ENCODE data around the gene AUTS2. TPM values are rescaled to one million over a fixed set of nuclear protein-coding genes. Genes with fewer than 3 reads are reported as not detected.

Gene AUTS2
- total RNA-seq, 1 experiment from 2014 or later, result 256 TPM

DNA sequence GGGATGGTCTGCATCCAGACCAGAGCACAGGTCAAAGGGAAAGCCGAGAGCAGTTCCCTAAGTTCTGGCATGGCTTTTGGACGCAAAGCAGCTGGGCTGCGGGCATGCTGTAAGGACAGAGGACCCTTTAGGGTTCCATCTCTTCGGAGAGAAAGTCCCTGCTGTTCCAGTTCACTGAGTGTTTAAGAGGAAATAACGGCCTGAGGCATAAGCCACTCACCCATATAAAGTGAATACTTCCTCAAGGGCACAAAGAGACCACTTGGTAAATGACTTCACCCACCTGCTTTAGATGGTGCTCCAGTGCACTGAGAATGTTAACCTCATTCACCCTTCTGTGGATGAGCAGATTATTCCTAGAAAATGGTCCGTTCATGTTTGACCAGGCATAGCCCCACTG lies 946.9 kb downstream of the AUTS2 start:
- H3K79me2 ChIP-seq (ENCODE audit: insufficient read depth, low read length), result no peaks in the 10 kb centered on the region
- H2BK12ac ChIP-seq (ENCODE audit: insufficient read length, low read depth, low read length), result no peak overlapping the region
- no peaks in the 10 kb centered on the region for H4K20me1 ChIP-seq (ENCODE audit: control insufficient read depth, insufficient read depth, insufficient read length)
- Mint-ChIP-seq H3K27ac (no peak overlapping the region), H3K36me3 (ENCODE audit: insufficient read depth in 1 of 3, low read depth in 3 of 3) (peaks cover 0 to 11% (median 2%) of the 10 kb centered on the region in 3 experiments; a peak in 3 of 7 replicates), H3K4me1 (peaks cover 13 to 16% of the 10 kb centered on the region in 2 experiments), H3K9me3 (peaks cover 14 to 15% of the 10 kb centered on the region in 2 experiments; a peak in 4 of 5 replicates), H3K4me3 (no peak overlapping the region), H3K27me3 (ENCODE audit: low read depth) (no peaks in the 10 kb centered on the region)
- no peak overlapping the region for H2BK20ac ChIP-seq (ENCODE audit: low read depth, low read length, poor library complexity, severe bottlenecking)
- no peak overlapping the region for H4K8ac ChIP-seq (replicated peaks; ENCODE audit: insufficient read length, low read depth, low read length)
- H2AK5ac ChIP-seq (ENCODE audit: insufficient read length, low read length), result no peak overlapping the region
- no peaks in the 10 kb centered on the region for H3K23me2 ChIP-seq (ENCODE audit: insufficient read length, low read depth, low read length, poor library complexity, severe bottlenecking)
- no peak overlapping the region for H3K56ac ChIP-seq (ENCODE audit: insufficient read length, low read depth, low read length)
- H4K5ac ChIP-seq (ENCODE audit: insufficient read length, low read depth, low read length), result no peak overlapping the region
- no peak overlapping the region for H2BK120ac ChIP-seq (ENCODE audit: low read depth, low read length, poor library complexity, severe bottlenecking)
- DNase-seq, result no peak
- TF ChIP-seq, protein P1, sequence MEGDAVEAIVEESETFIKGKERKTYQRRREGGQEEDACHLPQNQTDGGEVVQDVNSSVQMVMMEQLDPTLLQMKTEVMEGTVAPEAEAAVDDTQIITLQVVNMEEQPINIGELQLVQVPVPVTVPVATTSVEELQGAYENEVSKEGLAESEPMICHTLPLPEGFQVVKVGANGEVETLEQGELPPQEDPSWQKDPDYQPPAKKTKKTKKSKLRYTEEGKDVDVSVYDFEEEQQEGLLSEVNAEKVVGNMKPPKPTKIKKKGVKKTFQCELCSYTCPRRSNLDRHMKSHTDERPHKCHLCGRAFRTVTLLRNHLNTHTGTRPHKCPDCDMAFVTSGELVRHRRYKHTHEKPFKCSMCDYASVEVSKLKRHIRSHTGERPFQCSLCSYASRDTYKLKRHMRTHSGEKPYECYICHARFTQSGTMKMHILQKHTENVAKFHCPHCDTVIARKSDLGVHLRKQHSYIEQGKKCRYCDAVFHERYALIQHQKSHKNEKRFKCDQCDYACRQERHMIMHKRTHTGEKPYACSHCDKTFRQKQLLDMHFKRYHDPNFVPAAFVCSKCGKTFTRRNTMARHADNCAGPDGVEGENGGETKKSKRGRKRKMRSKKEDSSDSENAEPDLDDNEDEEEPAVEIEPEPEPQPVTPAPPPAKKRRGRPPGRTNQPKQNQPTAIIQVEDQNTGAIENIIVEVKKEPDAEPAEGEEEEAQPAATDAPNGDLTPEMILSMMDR (conservative IDR thresholded peaks at IDR 0.05), result no peak
- no peaks in the 10 kb centered on the region for H3K27me3 ChIP-seq (ENCODE audit: insufficient read depth, low read length)
- no peaks in the 10 kb centered on the region for H3K9me3 ChIP-seq (ENCODE audit: control insufficient read depth, low read depth, low read length)
- H2BK15ac ChIP-seq (ENCODE audit: low read depth, low read length), result no peak overlapping the region
- no peak overlapping the region for H3K18ac ChIP-seq (ENCODE audit: insufficient read length, low read depth, low read length)
- H3K27ac ChIP-seq (ENCODE audit: insufficient read length, low read depth, low read length), result no peak overlapping the region
- no CpG with 5 or more reads among the region's 6 CpGs for WGBS (ENCODE audit: extremely low coverage, insufficient read length, low lambda C conversion rate)
- H3K4ac ChIP-seq (ENCODE audit: low read depth, low read length), result no peak overlapping the region
- no peak overlapping the region for H2BK5ac ChIP-seq (ENCODE audit: insufficient read length, low read length)
- no peak overlapping the region for H2AFZ ChIP-seq (ENCODE audit: low read length)
- H3K4me2 ChIP-seq (ENCODE audit: insufficient read depth, insufficient read length, low read length), result no peak overlapping the region
- no peak overlapping the region for H3K9ac ChIP-seq (ENCODE audit: extremely low read depth, insufficient read length, low read length)
- H3K14ac ChIP-seq (ENCODE audit: insufficient read depth, low read length), result no peak overlapping the region
- peaks cover 3% of the 10 kb centered on the region; the same call in 1 of the 2 replicates for H3K4me1 ChIP-seq (ENCODE audit: insufficient read depth, low read length)
- no peaks in the 10 kb centered on the region for H3K79me1 ChIP-seq (ENCODE audit: insufficient read depth, low read depth, low read length, poor library complexity, severe bottlenecking)
- H3K23ac ChIP-seq (ENCODE audit: insufficient read length, low read depth, low read length), result no peak overlapping the region
- no peak overlapping the region for H3T11ph ChIP-seq (ENCODE audit: low read length)
- H4K91ac ChIP-seq (ENCODE audit: insufficient read length, low read depth, low read length), result no peak overlapping the region

Data from H9 (cell line).